ENCODE results near the gene SATB1. TPM values are rescaled to one million over a fixed set of nuclear protein-coding genes. Genes with fewer than 3 reads are reported as not detected.
"Not testable (repeated sequence)": the region's sequence is repeated elsewhere in the genome, so short reads cannot be mapped to it uniquely, and the experiment has no call there.

SATB1 gene
- 13.3 and 13.5 TPM in 2 replicates for total RNA-seq

DNA sequence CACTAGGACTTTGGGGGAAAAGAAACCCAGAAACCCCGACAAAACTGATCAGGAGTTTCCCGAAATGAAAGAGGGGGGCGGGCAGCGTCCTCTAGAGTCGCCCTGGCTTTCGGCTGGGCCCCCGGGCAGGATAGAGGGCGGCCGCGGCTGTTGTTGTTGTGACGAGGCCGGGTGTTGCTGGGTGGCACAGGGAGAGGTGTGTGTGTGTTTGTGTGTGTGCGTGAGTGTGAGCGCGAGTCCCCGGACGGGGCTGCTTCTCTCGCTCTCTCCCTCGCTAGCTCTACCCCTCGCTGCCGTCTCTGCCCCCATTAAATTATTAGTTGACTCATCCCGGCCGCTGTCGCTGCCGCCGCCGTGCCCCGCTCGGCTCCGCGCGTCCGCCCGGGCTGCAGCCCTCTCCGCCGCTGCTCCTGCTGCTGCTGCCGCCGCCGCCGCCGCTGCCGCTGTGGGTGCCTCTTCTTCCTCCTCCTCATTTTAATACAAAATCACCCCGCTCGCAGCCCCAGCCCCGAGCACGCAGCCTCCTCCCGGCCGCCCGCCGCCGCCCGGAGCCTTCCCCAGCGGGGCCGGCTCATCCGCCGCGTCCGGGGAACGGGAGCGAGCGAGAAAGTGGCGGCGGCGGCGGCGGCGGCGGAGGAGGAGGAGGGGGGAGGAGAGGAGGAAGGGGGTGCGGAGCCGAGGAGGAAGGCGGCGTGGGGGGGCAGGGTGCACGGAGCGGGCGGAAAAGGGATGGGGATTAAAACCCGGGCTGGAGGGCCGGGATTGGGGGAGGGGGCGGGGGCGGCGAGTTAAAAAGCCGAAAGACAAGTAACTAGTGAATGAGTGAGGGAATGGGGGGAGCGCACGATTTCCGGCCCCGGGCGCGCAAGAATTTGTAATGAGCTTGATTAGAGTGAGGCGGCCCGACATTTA lies at the start of gene SATB1:
SATB1 (minus strand) TSS at position 611 of the 912 bp plus-strand sequence. CDS start 4,372 bp downstream, outside the sequence.
- no peak for DNase-seq (ENCODE audit: extremely low read depth, low read depth, low spot score)

GRCh38 chr3:18474202-18474601 lies 49.1 kb upstream of the SATB1 start:
- DNase-seq (ENCODE audit: extremely low read depth, low read depth, low spot score): no peak

GRCh38 chr3:18469775-18470174 lies 44.6 kb upstream of the SATB1 start:
- DNase-seq (ENCODE audit: extremely low read depth, low read depth, low spot score): no peak

DNA sequence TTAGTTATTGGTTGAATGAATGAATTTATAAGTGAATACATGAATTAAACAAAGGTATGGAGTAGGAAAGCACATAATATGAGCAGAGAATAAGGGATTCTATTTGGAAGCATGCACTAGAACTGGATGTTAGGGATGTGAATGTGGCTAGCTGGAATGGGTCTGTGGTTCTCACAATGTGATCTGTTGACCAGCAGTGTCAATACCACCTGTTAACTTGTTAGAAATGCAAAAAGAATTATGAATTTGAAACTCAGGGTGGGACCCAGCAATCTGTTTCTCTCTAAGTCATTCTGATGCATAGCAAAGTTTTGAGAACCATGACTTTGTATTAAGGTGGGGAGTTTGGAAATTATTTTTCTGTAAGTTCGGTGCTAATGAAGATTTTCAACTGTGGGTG lies 41.0 kb upstream of the SATB1 start:
- no peak for DNase-seq (ENCODE audit: extremely low read depth, low read depth, low spot score)

GRCh38 chr3:18454766-18455165 lies 29.6 kb upstream of the SATB1 start:
- no peak for DNase-seq (ENCODE audit: extremely low read depth, low read depth, low spot score)

GRCh38 chr3:18449618-18450017 lies 24.5 kb upstream of the SATB1 start:
- DNase-seq (ENCODE audit: extremely low read depth, low read depth, low spot score): not testable (repeated sequence)

GRCh38 chr3:18447720-18448119 lies 22.6 kb upstream of the SATB1 start:
- DNase-seq (ENCODE audit: extremely low read depth, low read depth, low spot score): no peak

DNA sequence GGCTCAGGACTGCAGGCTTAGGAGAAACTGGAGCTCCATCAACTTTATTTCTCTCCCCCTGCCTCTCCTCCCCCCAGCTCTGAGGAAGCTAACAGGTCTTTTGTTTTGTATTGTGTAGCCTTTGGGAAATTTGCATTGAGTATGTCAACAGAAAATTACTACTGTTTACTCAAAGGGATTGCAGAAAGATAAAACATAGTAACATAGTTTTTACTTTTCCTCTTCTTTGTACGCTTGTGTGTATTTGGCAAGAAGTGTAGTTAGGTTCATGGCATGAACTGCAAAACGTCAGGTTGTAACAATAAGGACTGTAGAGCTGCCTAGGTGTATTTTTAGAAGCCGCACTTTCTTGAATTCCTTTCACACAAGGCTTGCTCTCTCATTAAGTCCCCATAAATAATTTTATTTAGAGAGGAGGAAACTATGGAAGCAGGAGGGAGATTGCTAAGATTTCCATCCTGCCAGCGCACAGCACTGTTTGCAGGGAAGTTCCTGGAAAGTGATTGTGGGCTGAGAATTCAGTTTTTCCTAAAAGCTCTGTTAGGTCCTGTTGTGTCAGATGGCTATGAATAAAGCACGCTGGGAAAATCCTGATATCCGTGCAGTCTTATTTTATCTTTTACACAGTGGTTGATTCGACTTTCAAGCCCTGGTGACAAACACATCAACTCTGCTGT lies 21.1 kb upstream of the SATB1 start:
- no peak for DNase-seq (ENCODE audit: extremely low read depth, low read depth, low spot score)

DNA sequence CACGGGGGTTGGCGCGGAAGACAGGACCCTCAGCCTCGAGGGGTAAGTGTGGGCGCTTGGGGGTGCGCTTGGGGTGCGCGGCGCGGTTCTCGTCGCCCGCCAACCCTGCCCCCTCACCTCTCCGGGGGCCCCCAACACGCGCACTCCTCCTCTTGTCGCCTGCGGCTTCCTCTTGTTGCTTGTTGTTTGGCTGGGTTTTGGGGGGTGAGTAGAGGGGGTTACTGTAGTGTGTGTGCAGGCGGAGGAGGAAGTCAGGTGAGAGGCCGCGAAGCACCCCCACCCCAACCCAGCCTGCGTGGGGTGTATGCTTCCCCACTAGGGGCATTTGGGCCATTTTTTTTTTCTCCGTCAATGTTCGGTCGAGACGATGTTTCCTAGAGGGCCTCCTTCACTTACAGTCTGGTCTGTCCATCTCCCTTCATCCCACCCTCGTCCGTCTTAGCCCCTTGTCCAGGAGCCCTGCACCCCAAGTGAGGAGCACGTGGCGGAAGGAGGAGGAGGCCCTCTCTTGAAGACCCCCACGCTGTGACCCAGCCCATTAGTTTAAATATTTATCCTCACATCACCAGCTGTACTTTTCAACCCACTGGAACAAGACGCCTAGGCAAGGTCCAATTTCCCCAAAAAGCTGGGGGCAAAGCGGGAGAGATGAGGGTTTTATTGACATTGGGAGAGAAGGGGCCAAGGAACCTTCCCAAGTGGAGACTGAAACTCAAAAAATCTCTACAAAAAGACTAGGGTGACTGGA lies 20.4 kb upstream of the SATB1 start:
- DNase-seq (ENCODE audit: extremely low read depth, low read depth, low spot score): no peak

DNA sequence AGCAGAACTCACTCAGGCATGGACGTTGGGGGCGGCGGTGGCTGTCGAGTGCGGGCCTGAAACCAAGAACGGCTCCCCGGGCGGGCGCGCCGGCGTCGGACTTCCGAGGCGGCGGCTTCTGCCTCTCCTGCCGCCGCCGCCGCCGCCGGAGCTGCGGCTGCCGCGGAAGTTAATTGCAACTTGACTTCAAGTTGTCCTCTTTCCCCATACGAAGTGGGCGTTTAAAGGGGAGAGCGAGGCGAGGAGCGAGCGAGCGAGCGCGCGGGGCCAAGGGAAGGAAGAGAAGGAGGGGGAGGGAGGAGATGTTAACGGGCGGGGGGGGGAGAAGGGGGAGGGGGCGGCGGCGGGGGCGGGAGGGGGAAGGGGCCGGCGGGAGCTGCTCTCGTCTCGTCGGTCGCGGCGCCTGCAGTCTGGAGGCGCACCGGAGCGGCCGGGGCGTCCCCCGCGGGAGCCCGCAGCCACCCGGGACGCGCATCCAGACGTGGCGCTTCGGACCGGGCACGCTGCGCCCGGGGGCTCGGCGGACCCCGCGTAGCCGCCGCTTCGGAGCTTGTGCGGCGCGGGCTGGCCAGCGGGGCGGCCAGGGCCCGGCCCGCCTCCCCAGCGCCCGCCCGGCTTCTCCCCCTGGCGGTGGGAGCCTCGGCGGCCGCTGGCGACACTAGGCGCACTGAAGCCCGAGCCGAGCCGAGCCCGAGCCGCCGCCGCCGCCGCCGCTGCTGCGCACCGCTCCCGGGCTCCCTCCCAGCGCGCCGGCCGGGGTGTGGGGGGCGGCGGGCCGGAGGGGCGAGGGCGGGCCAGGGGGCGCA lies 19.7 kb upstream of the SATB1 start:
- no peak for DNase-seq (ENCODE audit: extremely low read depth, low read depth, low spot score)

DNA sequence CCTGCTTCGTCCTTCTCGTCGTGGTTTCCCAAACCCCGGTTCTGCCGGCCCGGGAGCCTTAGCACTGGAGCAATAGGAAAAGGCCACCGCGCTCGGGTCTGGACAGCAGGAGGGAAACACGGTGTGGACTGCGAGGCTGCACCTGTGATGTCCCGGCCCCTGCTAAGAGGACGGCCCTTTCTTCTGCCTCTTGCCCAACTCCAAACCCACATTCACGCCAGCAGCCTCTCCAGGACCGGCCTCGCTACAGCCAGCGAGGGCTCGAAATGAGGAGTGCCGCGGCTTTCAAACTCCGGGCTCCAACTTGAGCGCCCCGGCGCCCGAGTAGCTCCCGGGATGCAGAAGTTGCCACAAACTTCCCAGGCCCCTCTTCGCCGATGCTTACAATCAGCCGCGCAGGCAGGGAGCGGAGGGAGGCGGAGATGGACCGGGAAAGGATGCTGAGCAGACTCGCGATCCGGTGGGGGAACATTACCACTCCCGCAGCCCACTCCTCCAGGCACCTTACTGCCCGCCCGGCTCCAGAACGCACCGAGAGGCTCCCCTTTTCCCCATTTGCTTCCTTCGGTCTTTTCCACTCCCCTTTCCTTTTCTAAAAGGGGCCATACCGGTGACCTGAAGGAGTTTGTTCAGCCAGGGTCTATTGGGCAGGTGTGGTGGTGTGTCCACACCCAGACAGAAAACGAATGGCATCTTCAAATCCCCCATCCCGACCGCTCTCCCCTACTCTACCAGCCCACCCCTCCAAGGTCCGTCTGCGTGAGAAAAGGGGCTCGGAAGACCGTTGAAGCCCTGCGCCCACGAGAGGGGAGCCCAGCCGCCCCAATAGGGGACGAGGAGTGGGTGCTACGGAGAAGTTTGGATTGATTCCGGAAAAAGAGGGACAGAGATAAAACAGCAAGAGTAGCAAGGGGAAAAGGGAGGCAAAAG lies 18.8 kb upstream of the SATB1 start:
- DNase-seq (ENCODE audit: extremely low read depth, low read depth, low spot score): no peak

- DNase-seq (ENCODE audit: extremely low read depth, low read depth, low spot score): no peak
Measured at GRCh38 chr3:18442756-18443664, 17.9 kb upstream of the SATB1 start.

- no peak for DNase-seq (ENCODE audit: extremely low read depth, low read depth, low spot score)
Measured at GRCh38 chr3:18441551-18441950, 16.4 kb upstream of the SATB1 start.

DNA sequence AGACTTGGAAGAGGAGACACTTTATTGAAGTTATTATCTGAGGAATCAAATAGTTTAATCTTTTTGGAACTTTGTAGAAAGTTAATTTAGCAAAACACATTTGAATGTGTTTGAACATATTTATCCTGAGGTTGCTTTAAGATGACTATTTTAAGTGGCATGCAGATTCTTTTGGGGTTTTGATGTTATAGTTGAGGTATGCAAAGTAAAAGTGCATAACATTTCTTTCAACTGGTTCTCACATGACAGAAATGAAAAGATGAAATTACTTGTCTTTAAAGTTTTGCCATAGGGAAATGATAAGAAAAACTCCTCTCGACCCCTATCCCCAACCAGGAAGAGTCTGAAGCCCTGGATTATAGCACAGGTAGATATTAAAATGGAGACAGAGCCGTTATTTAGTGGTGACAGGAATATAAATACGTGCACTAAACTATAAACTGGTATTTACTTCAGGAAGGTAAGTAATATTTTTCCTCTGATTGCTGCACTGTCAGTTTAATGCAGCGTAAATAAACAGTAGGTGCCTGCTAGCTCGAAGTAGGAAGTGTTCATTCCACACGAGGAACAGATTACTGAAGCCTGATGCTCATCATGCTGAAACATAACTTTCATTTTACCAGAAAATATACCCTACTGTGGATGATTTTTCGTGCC lies 15.1 kb upstream of the SATB1 start:
- DNase-seq (ENCODE audit: extremely low read depth, low read depth, low spot score): no peak

GRCh38 chr3:18439281-18439680 lies 14.1 kb upstream of the SATB1 start:
- DNase-seq (ENCODE audit: extremely low read depth, low read depth, low spot score): no peak

DNA sequence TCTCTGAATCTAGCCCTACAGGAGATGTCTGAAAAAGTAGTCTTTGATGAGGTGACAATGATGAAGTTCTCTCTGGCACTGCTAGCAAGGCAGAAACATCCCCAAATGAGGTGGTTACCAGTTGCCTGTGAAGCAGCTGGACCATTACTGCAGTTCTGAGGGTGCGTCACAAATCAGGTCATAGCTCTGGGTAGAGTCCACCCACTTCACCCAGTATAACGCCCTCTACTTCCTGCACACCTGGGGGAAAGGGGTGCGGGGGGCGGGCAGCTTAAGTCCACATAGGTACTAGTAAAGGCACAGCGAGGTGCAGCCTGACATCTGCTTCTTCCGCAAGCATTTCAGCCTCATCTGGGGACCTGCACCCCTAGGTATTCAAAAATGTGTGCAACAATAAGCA lies 13.4 kb upstream of the SATB1 start:
- no peak for DNase-seq (ENCODE audit: extremely low read depth, low read depth, low spot score)

GRCh38 chr3:18436213-18436612 lies 11.1 kb upstream of the SATB1 start:
- no peak for DNase-seq (ENCODE audit: extremely low read depth, low read depth, low spot score)

DNA sequence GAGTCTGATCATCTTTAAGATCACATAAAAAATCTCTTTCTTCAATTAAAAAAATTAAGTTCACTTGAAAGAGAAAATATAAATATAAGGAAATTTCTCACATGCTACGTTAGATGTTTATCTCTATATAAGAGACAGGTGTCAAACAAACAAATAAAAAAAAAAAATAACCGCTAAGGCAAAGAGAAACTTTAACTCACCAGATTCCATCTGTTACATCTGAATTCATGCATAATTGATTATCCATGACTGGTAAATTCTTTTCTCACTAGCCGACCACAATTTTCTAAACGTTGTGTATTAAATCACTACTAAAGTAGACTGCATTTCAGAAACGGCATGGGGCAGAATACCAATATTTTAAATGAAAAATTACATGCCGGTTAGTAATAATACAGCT lies 9.6 kb upstream of the SATB1 start:
- DNase-seq (ENCODE audit: extremely low read depth, low read depth, low spot score): no peak
